HEK293T (cell line): ENCODE measurements around the gene TMPRSS2.

ENCODE experiments used
- ARNT ChIP-seq: fragments of 450-650 bp; IDR thresholded peaks from 2 replicates; pipeline ENCODE4 v1.6.1; 2017; ENCODE audit warnings: mild to moderate bottlenecking
- BHLHE40 ChIP-seq: fragments of 450-650 bp; IDR thresholded peaks from 2 replicates; pipeline ENCODE4 v1.6.1; 2016; ENCODE audit warnings: mild to moderate bottlenecking, moderate library complexity, borderline replicate concordance
- FOXA1 ChIP-seq: fragments of 450-650 bp; IDR thresholded peaks from 2 replicates; pipeline ENCODE4 v1.6.1; 2016; ENCODE audit warnings: mild to moderate bottlenecking
- FOXK2 ChIP-seq: fragments of 450-650 bp; IDR thresholded peaks from 2 replicates; pipeline ENCODE4 v1.6.1; 2016; ENCODE audit warnings: mild to moderate bottlenecking
- FOXM1 ChIP-seq: fragments of 450-650 bp; IDR thresholded peaks from 2 replicates; pipeline ENCODE4 v1.6.1; 2017; ENCODE audit warnings: mild to moderate bottlenecking, borderline replicate concordance
- LEF1 ChIP-seq: fragments of 450-650 bp; IDR thresholded peaks from 2 replicates; pipeline ENCODE4 v1.6.1; 2017; ENCODE audit warnings: mild to moderate bottlenecking, borderline replicate concordance
- NFRKB ChIP-seq: fragments of 450-650 bp; IDR thresholded peaks from 2 replicates; pipeline ENCODE4 v1.6.1; 2016; ENCODE audit warnings: mild to moderate bottlenecking, moderate library complexity
- SUZ12 ChIP-seq: fragments of 450-650 bp; IDR thresholded peaks from 2 replicates; pipeline ENCODE4 v1.6.1; 2016; ENCODE audit warnings: mild to moderate bottlenecking
- TARDBP ChIP-seq: fragments of 450-650 bp; IDR thresholded peaks from 2 replicates; pipeline ENCODE4 v1.6.1; 2016

- TF ChIP-seq FOXK2 (no peak), NFRKB (no peak), FOXM1 (no peak), TARDBP (no peak), ARNT (no peak), BHLHE40 (no peak), LEF1 (no peak), FOXA1 (no peak), SUZ12 (no peak)
Observed at GRCh38 chr21:41418393-41418792, 89.6 kb downstream of the TMPRSS2 start.
